GM23338 (cell line): ENCODE results near the gene STAT3. TPM values are rescaled to one million over a fixed set of nuclear protein-coding genes. Genes with fewer than 3 reads are reported as not detected.

ENCODE experiments used
- ATAC-seq: fragments of 200-7000 bp; cut with Tn5 transposase; 3 replicates; pipeline ENCODE4 v1.9.1; 2020
- DNase-seq: peaks from one replicate; pipeline ENCODE4 v3.0.0-alpha.2; 2015; ENCODE audit warnings: low spot score
- H2AFZ ChIP-seq: fragments of 200-600 bp; sonication (generic); 2 replicates; pipeline ENCODE4 v1.8.0; 2016; ENCODE audit warnings: antibody characterized with exemption, mild to moderate bottlenecking, moderate library complexity
- H3F3A ChIP-seq: fragments of 200-600 bp; sonication (generic); replicated peaks from 2 replicates; pipeline ENCODE4 v1.8.0; 2017; ENCODE audit warnings: antibody characterized with exemption, mixed run types, low read depth
- H3K27ac ChIP-seq: fragments of 200-600 bp; sonication (generic); 2 replicates; pipeline ENCODE4 v1.6.1; 2016; ENCODE audit warnings: low read depth
- H3K27me3 ChIP-seq: fragments of 200-600 bp; sonication (generic); 2 replicates; pipeline ENCODE4 v1.8.0; 2016; ENCODE audit warnings: mild to moderate bottlenecking, mixed run types, moderate library complexity; ENCODE audit not compliant: insufficient read depth
- H3K36me3 ChIP-seq: fragments of 200-600 bp; sonication (generic); 2 replicates; pipeline ENCODE4 v1.8.0; 2016; ENCODE audit warnings: mild to moderate bottlenecking; ENCODE audit not compliant: insufficient read depth
- H3K4me1 ChIP-seq: fragments of 200-600 bp; sonication (generic); 2 replicates; pipeline ENCODE4 v1.8.0; 2016; ENCODE audit warnings: mild to moderate bottlenecking, moderate library complexity; ENCODE audit not compliant: insufficient read depth
- H3K4me2 ChIP-seq: fragments of 200-600 bp; sonication (generic); 2 replicates; pipeline ENCODE4 v1.7.1; 2017; ENCODE audit warnings: mixed run types
- H3K4me3 ChIP-seq: fragments of 200-600 bp; sonication (generic); 2 replicates; pipeline ENCODE4 v1.6.1; 2016; ENCODE audit warnings: mixed run types
- H3K79me2 ChIP-seq: fragments of 200-600 bp; sonication (generic); replicated peaks from 2 replicates; pipeline ENCODE4 v1.8.0; 2017; ENCODE audit warnings: mild to moderate bottlenecking; ENCODE audit not compliant: insufficient read depth
- H3K9me2 ChIP-seq: fragments of 200-600 bp; sonication (generic); 2 replicates; pipeline ENCODE4 v1.8.0; 2017; ENCODE audit not compliant: insufficient read depth
- H4K20me1 ChIP-seq: fragments of 200-600 bp; sonication (generic); replicated peaks from 2 replicates; pipeline ENCODE4 v1.8.0; 2017; ENCODE audit warnings: mild to moderate bottlenecking; ENCODE audit not compliant: insufficient read depth
- H3K27ac Mint-ChIP-seq: 2 replicates; pipeline ENCODE4 v1.8.0; 2020; ENCODE audit warnings: inconsistent platforms, mild to moderate bottlenecking, moderate library complexity, mixed read lengths
- H3K27me3 Mint-ChIP-seq: 3 replicates; pipeline ENCODE4 v1.8.0; 2022; ENCODE audit warnings: low read depth, mild to moderate bottlenecking, moderate library complexity, mixed read lengths, inconsistent platforms; ENCODE audit not compliant: insufficient read depth, poor library complexity
- H3K36me3 Mint-ChIP-seq: 3 replicates; pipeline ENCODE4 v1.8.0; 2021; ENCODE audit warnings: low read depth, mild to moderate bottlenecking, inconsistent platforms, moderate library complexity, mixed read lengths
- H3K4me1 Mint-ChIP-seq: 3 replicates; pipeline ENCODE4 v1.8.0; 2020; ENCODE audit warnings: mild to moderate bottlenecking, inconsistent platforms, mixed read lengths
- H3K4me3 Mint-ChIP-seq: 3 replicates; pipeline ENCODE4 v1.8.0; 2021; ENCODE audit warnings: moderate library complexity, mild to moderate bottlenecking, inconsistent platforms, mixed read lengths
- H3K9me3 Mint-ChIP-seq: 3 replicates; pipeline ENCODE4 v1.8.0; 2020; ENCODE audit warnings: moderate library complexity, mild to moderate bottlenecking, inconsistent platforms, mixed read lengths
- CREB1 ChIP-seq: fragments of 250-450 bp; sonication (Bioruptor Pico); IDR thresholded peaks from 2 replicates; pipeline ENCODE4 v1.5.0; 2020; ENCODE audit warnings: low read depth, mild to moderate bottlenecking, moderate library complexity
- EZH2 ChIP-seq: fragments of 200-600 bp; sonication (generic); IDR thresholded peaks from one replicate; pipeline ENCODE4 v1.8.0; 2017; ENCODE audit warnings: antibody characterized with exemption, mild to moderate bottlenecking, low read depth; ENCODE audit not compliant: unreplicated experiment
- EZH2phosphoT487 ChIP-seq: fragments of 200-600 bp; sonication (generic); IDR thresholded peaks from one replicate; pipeline ENCODE4 v1.8.1; 2018; ENCODE audit warnings: antibody characterized with exemption; ENCODE audit not compliant: unreplicated experiment
- JUNB ChIP-seq: IDR thresholded peaks from one replicate; pipeline ENCODE4 v1.6.1; 2016; ENCODE audit warnings: antibody characterized with exemption; ENCODE audit not compliant: unreplicated experiment
- NANOG ChIP-seq: IDR thresholded peaks from 2 replicates; pipeline ENCODE4 v1.6.1; 2016; ENCODE audit warnings: antibody characterized with exemption, borderline replicate concordance
- POLR2AphosphoS5 ChIP-seq: IDR thresholded peaks from 2 replicates; pipeline ENCODE4 v1.6.1; 2016; ENCODE audit warnings: antibody characterized with exemption, low read depth
- REST ChIP-seq: IDR thresholded peaks from one replicate; pipeline ENCODE4 v1.6.1; 2018; ENCODE audit warnings: antibody characterized with exemption; ENCODE audit not compliant: unreplicated experiment
- ZNF114 ChIP-seq: fragments of 250-450 bp; sonication (Bioruptor Pico); IDR thresholded peaks from 2 replicates; pipeline ENCODE4 v1.5.0; 2020; ENCODE audit warnings: mild to moderate bottlenecking, moderate library complexity
- ZNF331 ChIP-seq: fragments of 250-450 bp; sonication (Bioruptor Pico); IDR thresholded peaks from 2 replicates; pipeline ENCODE4 v1.5.0; 2020; ENCODE audit warnings: low read depth, mild to moderate bottlenecking, moderate library complexity
- ZNF462 ChIP-seq: fragments of 250-450 bp; sonication (Bioruptor Pico); IDR thresholded peaks from 2 replicates; pipeline ENCODE4 v1.5.0; 2020; ENCODE audit warnings: mild to moderate bottlenecking, moderate library complexity
- polyA plus RNA-seq: library from polyadenylated mRNA; unstranded; fragments of >200 nt; fragmentation: Nextera tagmentation; extraction: Ambion mirVana; gene quantifications from 2 replicates; pipeline ENCODE4 v1.2.1, GENCODE V29; 2016
- total RNA-seq: library from RNA; depleted of rRNA; stranded (reverse); fragments of >200 nt; shearing (Covaris generic); gene quantifications from 2 replicates; pipeline ENCODE4 v1.2.3, GENCODE V29; 2014
- TF ChIP-seq, protein P1 (sequence below): IDR thresholded peaks from 2 replicates; pipeline ENCODE4 v1.6.1; 2016; ENCODE audit warnings: antibody characterized with exemption

STAT3 gene
- total and polyA plus RNA-seq, 2 experiments from 2014 or later: 49.5 to 78.0 TPM

DNA sequence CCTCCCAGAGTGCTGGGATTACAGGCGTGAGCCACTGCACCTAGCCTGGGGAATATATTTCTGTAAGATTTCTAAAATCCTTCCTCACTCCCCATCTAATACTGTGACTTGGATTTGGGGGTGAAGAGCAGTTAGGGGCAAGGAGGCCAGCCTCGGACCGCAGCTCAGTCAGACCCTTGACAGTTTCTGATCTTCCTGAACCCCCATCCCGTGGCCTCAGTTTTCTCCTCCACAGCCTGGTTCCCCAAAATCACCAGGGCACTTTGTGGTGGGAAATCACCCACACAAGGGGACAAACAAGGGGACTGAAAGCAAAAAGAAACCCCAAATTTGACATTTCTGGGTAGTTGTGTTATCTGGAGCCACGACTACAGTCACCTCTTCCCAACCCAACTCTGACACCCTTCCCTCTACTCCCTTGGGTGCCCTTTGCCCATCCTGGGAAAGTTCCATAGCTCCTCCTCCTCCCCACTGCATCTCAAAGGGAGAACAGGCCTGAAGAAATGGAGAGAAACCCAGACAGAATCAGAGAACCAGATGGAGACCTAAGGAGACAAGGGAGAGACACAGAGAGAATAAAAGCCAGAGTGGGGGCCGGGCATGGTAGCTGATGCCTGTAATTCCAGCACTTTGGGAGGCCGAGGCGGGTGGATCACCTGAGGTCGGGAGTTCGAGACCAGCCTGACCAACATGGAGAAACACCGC is 102.7 kb downstream of the STAT3 start:
- Histone ChIP-seq H3K27ac (no peak overlapping the region), H3K4me1 (peaks cover 13% of the 10 kb centered on the region), H4K20me1 (no peaks in the 10 kb centered on the region), H3K27me3 (peaks cover 39% of the 10 kb centered on the region), H3K36me3 (no peaks in the 10 kb centered on the region), H3K9me2 (no peaks in the 10 kb centered on the region), H2AFZ (no peak overlapping the region), H3K79me2 (no peaks in the 10 kb centered on the region), H3K4me2 (no peak overlapping the region), H3F3A (peaks cover 9% of the 10 kb centered on the region; the same call in 1 of the 2 replicates), H3K4me3 (no peak overlapping the region)
- peaks cover 29% of the 10 kb centered on the region for H3K4me1 Mint-ChIP-seq
- H3K9me3 Mint-ChIP-seq: no peaks in the 10 kb centered on the region
- no peaks in the 10 kb centered on the region for H3K36me3 Mint-ChIP-seq
- ATAC-seq: no peak
- no peak overlapping the region; the same call in 1 of the 2 replicates for H3K27ac Mint-ChIP-seq
- DNase-seq: no peak
- H3K4me3 Mint-ChIP-seq: no peak overlapping the region
- no peak for TF ChIP-seq REST
- H3K27me3 Mint-ChIP-seq: peaks cover 35% of the 10 kb centered on the region

DNA sequence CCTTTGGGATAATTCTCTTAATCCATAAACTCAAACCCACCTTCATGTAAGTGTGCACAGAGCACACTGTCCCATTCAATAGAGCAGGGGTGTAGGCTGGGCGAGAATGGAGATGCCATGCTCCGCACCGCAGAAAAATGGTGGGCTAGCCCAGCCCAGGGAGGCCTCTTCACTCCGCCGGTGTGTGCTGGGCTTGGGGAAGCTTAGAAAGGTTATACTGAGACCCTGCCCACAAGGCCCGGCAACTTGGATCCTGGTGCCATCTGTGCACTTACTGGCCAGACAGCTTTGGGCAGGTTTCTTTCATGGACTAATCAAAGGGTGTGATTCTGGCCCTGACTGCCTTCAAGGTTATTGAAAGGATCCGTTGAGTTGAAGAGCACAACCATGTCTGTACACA is 103.7 kb downstream of the STAT3 start:
- H3K4me2 ChIP-seq: no peak overlapping the region
- TF ChIP-seq CREB1 (CRISPR knock-in tag) (no peak), JUNB (no peak), ZNF462 (CRISPR knock-in tag) (no peak), ZNF331 (CRISPR knock-in tag) (no peak), EZH2 (no peak), POLR2AphosphoS5 (no peak), ZNF114 (CRISPR knock-in tag) (no peak), EZH2phosphoT487 (no peak), NANOG (no peak)
- TF ChIP-seq, protein P1, sequence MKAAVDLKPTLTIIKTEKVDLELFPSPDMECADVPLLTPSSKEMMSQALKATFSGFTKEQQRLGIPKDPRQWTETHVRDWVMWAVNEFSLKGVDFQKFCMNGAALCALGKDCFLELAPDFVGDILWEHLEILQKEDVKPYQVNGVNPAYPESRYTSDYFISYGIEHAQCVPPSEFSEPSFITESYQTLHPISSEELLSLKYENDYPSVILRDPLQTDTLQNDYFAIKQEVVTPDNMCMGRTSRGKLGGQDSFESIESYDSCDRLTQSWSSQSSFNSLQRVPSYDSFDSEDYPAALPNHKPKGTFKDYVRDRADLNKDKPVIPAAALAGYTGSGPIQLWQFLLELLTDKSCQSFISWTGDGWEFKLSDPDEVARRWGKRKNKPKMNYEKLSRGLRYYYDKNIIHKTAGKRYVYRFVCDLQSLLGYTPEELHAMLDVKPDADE: no peak

More for the DNA sequence above, 103.7 kb downstream of the STAT3 start:
- ATAC-seq: no peak
- Mint-ChIP-seq H3K36me3 (no peaks in the 10 kb centered on the region), H3K4me1 (peaks cover 29% of the 10 kb centered on the region), H3K4me3 (no peak overlapping the region), H3K27ac (no peak overlapping the region), H3K27me3 (peaks cover 31% of the 10 kb centered on the region), H3K9me3 (no peaks in the 10 kb centered on the region)
- DNase-seq: no peak
- no peak overlapping the region for H2AFZ ChIP-seq
- no peak overlapping the region for H3K4me3 ChIP-seq
- no peaks in the 10 kb centered on the region for H3K36me3 ChIP-seq
- no peak overlapping the region for H3K27ac ChIP-seq
- H3K27me3 ChIP-seq: peaks cover 29% of the 10 kb centered on the region
- H4K20me1 ChIP-seq: no peaks in the 10 kb centered on the region
- H3F3A ChIP-seq: peaks cover 9% of the 10 kb centered on the region; the same call in 1 of the 2 replicates
- no peaks in the 10 kb centered on the region for H3K9me2 ChIP-seq
- no peaks in the 10 kb centered on the region for H3K79me2 ChIP-seq
- H3K4me1 ChIP-seq: peaks cover 13% of the 10 kb centered on the region
